Measurements from ENCODE around the gene LHFPL4.

- TF ChIP-seq EZH2 (IDR thresholded peaks at IDR 0.05) = no peak
- no peak for TF ChIP-seq POLR2AphosphoS5 (IDR thresholded peaks at IDR 0.05; ENCODE audit: borderline replicate concordance, low read depth, low read length)
- TF ChIP-seq FOXP2 (optimal IDR thresholded peaks at IDR 0.05; ENCODE audit: control extremely low read depth, extremely low read length, insufficient read depth) = no peak
Observed at GRCh38 chr3:9536212-9536611, 17.4 kb downstream of the LHFPL4 start.

All from SK-N-MC (cell line).